HG02852 (cell line): ENCODE data around the gene GLB1L.

ENCODE experiments used
- ATAC-seq: cut with Tn5 transposase; IDR thresholded peaks from one replicate; pipeline ENCODE4 v1.9.1; 2021; ENCODE audit warnings: mild to moderate bottlenecking, moderate library complexity; ENCODE audit not compliant: unreplicated experiment

Gene GLB1L

GRCh38 chr2:219228041-219228910 is 17.0 kb downstream of the GLB1L start:
- no peak for ATAC-seq

GRCh38 chr2:219225350-219225749 is 19.9 kb downstream of the GLB1L start:
- no peak for ATAC-seq

- ATAC-seq = no peak
These were observed 21.2 kb downstream of the GLB1L start for GRCh38 chr2:219223831-219224610.

- no peak for ATAC-seq
These were observed 23.2 kb downstream of the GLB1L start for GRCh38 chr2:219221957-219222518.

GRCh38 chr2:219220652-219221402 is 24.4 kb downstream of the GLB1L start:
- no peak for ATAC-seq

- no peak for ATAC-seq
These were observed 25.3 kb downstream of the GLB1L start for GRCh38 chr2:219219784-219220532.

GRCh38 chr2:219218732-219219701 is 26.2 kb downstream of the GLB1L start, which contains the start of gene ABCB6:
Gene ABCB6, minus strand, starts transcription at chr2:219218958. Its CDS starts 285 bp downstream, at chr2:219218673.
- ATAC-seq = peak; percentile 76

- peak; percentile 25 for ATAC-seq
These were observed 27.0 kb downstream of the GLB1L start for GRCh38 chr2:219218217-219218731.

- no peak for ATAC-seq
These were observed 28.7 kb downstream of the GLB1L start for GRCh38 chr2:219216535-219216915.

- ATAC-seq = no peak
These were observed 29.2 kb downstream of the GLB1L start for GRCh38 chr2:219215871-219216534.

- ATAC-seq = no peak
These were observed 30.5 kb downstream of the GLB1L start for GRCh38 chr2:219214786-219215185.

- ATAC-seq = no peak
These were observed 31.1 kb downstream of the GLB1L start for GRCh38 chr2:219214141-219214540.

- ATAC-seq = no peak
These were observed 31.7 kb downstream of the GLB1L start for GRCh38 chr2:219213486-219214071.

GRCh38 chr2:219213026-219213415 is 32.2 kb downstream of the GLB1L start:
- ATAC-seq = no peak

- no peak for ATAC-seq
These were observed 34.3 kb downstream of the GLB1L start for GRCh38 chr2:219210886-219211362.

GRCh38 chr2:219210196-219210885 is 34.9 kb downstream of the GLB1L start:
- ATAC-seq = no peak
